GM12878 (cell line): ENCODE data around the gene OPRL1.
A peak's percentile ranks its signal among the peaks of the same experiment; 100 is the strongest.

ENCODE experiments used
- ATF3 ChIP-seq: IDR thresholded peaks from 2 replicates; pipeline ENCODE4 v1.6.1; 2011; ENCODE audit warnings: low read depth, mild to moderate bottlenecking, low read length, moderate library complexity, borderline replicate concordance; ENCODE audit errors: extremely low read depth
- CTCF ChIP-seq, 3 experiments: IDR thresholded peaks in 2 of 3; conservative IDR thresholded peaks in 1 of 3; 2 replicates each; pipeline ENCODE4 v1.5.1; 2011; ENCODE audit warnings: low read depth in 3 of 3, low read length in 3 of 3, mild to moderate bottlenecking in 3 of 3, control low read depth in 2 of 3, moderate library complexity in 2 of 3, inconsistent platforms in 1 of 3, mixed read lengths in 1 of 3; ENCODE audit not compliant: control insufficient read depth in 2 of 3, insufficient read depth in 1 of 3; ENCODE audit errors: extremely low read depth in 1 of 3
- KDM1A ChIP-seq: fragments of 200-600 bp; sonication (generic); IDR thresholded peaks from 2 replicates; pipeline ENCODE4 v1.6.1; 2016; ENCODE audit warnings: borderline replicate concordance
- POLR2A ChIP-seq: IDR thresholded peaks from 2 replicates; pipeline ENCODE4 v1.6.1; 2011; ENCODE audit warnings: low read depth, mild to moderate bottlenecking, low read length
- ZNF217 ChIP-seq: fragments of 450-650 bp; IDR thresholded peaks from 2 replicates; pipeline ENCODE4 v1.6.1; 2017; ENCODE audit warnings: antibody characterized with exemption, mild to moderate bottlenecking

- TF ChIP-seq ZNF217 (no peak), ATF3 (no peak), CTCF (IDR thresholded peaks at IDR 0.05 in 2 of 3, conservative IDR thresholded peaks at IDR 0.05 in 1 of 3; ENCODE audit: control insufficient read depth in 2 of 3, extremely low read depth in 1 of 3, insufficient read depth in 1 of 3, low read depth in 3 of 3, low read length in 3 of 3) (0 out of 6 replicates have a peak, but pooled peaks of 1 of the 3 experiments have one; percentile 7), KDM1A (no peak), POLR2A (peak; percentile 59)
These were observed 42.2 kb upstream of the OPRL1 start for GRCh38 chr20:64037498-64038213.
